GM18498 (cell line): ENCODE measurements around the gene BRPF3.

Experiments used
- ATAC-seq: cut with Tn5 transposase; IDR thresholded peaks from one replicate; pipeline ENCODE4 v1.9.1; 2021; ENCODE audit warnings: mild to moderate bottlenecking, moderate library complexity; ENCODE audit not compliant: unreplicated experiment

The BRPF3 gene

GRCh38 chr6:36196113-36196879 is at the start of gene BRPF3:
TSS of gene BRPF3 (plus strand) at chr6:36196744. CDS start at chr6:36200323, 3,579 bp downstream.
- peak; percentile 62 for ATAC-seq

- ATAC-seq: no peak
Observed at GRCh38 chr6:36147294-36147693, 49.2 kb upstream of the BRPF3 start.

- ATAC-seq: no peak
Observed at GRCh38 chr6:36149476-36149875, 47.1 kb upstream of the BRPF3 start.

GRCh38 chr6:36150283-36150682 is 46.3 kb upstream of the BRPF3 start:
- no peak for ATAC-seq

GRCh38 chr6:36154286-36154685 is 42.3 kb upstream of the BRPF3 start:
- no peak for ATAC-seq

- ATAC-seq: no peak
Observed at GRCh38 chr6:36155662-36156061, 40.9 kb upstream of the BRPF3 start.

- ATAC-seq: no peak
Observed at GRCh38 chr6:36160147-36160760, 36.3 kb upstream of the BRPF3 start.

GRCh38 chr6:36169023-36170007 is 27.2 kb upstream of the BRPF3 start:
- ATAC-seq: peak; percentile 52

GRCh38 chr6:36170704-36171103 is 25.8 kb upstream of the BRPF3 start:
- no peak for ATAC-seq

GRCh38 chr6:36171573-36171972 is 25.0 kb upstream of the BRPF3 start:
- peak; percentile 48 for ATAC-seq

- no peak for ATAC-seq
Observed at GRCh38 chr6:36177166-36177565, 19.4 kb upstream of the BRPF3 start.

GRCh38 chr6:36178544-36178943 is 18.0 kb upstream of the BRPF3 start:
- ATAC-seq: no peak

GRCh38 chr6:36180126-36180525 is 16.4 kb upstream of the BRPF3 start:
- ATAC-seq: no peak

- ATAC-seq: no peak
Observed at GRCh38 chr6:36184311-36184710, 12.2 kb upstream of the BRPF3 start.

GRCh38 chr6:36186199-36186598 is 10.3 kb upstream of the BRPF3 start:
- no peak for ATAC-seq

- ATAC-seq: no peak
Observed at GRCh38 chr6:36187446-36187845, 9.1 kb upstream of the BRPF3 start.

GRCh38 chr6:36195471-36196112 is 952 bp upstream of the BRPF3 start:
- no peak for ATAC-seq

GRCh38 chr6:36196880-36197548 is 470 bp downstream of the BRPF3 start:
- ATAC-seq: peak; percentile 93

- ATAC-seq: no peak
Observed at GRCh38 chr6:36197739-36198221, 1.2 kb downstream of the BRPF3 start.

GRCh38 chr6:36198986-36199385 is 2.4 kb downstream of the BRPF3 start:
- ATAC-seq: no peak
